ES-I3 (cell line): Measurements from ENCODE around the gene USP21.

Experiments used
- H3K36me3 ChIP-seq: 2 replicates; pipeline ENCODE4 v1.6.1; 2013; ENCODE audit warnings: mild to moderate bottlenecking, low read length, control low read depth, moderate library complexity; ENCODE audit not compliant: insufficient read depth
- H3K4me1 ChIP-seq: 2 replicates; pipeline ENCODE4 v1.6.1; 2013; ENCODE audit warnings: mild to moderate bottlenecking, control low read depth, low read length; ENCODE audit not compliant: insufficient read depth
- H3K9ac ChIP-seq: 2 replicates; pipeline ENCODE4 v1.6.1; 2013; ENCODE audit warnings: low read depth, mild to moderate bottlenecking, low read length, moderate library complexity
- H3K9me3 ChIP-seq: 2 replicates; pipeline ENCODE4 v1.6.1; 2013; ENCODE audit warnings: mild to moderate bottlenecking, low read length, moderate library complexity; ENCODE audit not compliant: control insufficient read depth, insufficient read depth

Gene USP21

DNA sequence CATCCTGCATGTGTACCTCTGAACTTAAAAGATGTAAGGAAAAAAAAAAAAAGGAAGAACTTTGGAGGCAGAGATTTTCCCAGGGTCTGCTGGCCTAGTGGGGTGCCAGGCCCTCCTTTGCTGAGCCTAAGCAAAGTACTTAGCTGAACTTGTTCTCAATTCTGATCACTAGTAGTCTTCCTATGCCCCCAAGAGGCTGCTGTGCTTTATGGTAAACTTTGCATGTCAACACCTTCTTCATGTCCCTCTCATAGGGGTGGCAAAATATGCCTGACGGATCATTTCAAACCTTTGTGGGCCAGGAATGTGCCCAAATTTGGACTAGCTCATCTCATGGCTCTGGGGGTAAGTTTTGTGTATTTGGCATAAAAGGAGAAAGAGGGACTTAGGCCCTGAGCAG lies 1.4 kb upstream of the USP21 start:
- Histone ChIP-seq H3K36me3 (no peaks in the 10 kb centered on the region), H3K4me1 (no peaks in the 10 kb centered on the region)

DNA sequence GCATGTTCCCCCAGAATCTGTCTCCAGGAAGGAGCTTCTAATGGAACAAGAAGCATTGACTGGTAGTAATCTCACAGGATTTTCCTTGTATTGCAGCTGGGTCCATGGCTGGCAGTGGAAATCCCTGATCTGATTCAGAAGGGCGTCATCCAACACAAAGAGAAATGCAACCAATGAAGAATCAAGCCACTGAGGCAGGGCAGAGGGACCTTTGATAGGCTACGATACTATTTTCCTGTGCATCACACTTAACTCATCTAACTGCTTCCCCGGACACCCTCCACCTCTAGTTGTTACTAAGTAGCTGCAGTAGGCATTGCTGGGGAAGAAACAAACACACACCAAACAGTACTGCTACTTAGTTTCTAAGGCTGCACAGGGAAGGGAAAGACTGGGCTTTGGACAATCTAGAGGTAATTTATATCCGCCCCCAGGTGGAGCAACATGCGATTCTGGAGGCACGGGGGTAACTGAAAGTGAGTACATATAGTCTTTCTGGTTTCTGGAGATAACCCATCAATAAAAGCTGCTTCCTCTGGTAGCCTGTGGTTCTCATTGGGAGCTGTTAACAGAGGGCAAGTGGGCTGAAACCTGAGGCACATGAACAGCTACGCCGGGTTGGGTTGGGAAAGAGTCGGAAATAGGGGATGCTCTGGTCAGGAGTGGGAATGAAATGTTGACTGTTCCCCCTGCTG lies 837 bp upstream of the USP21 start:
- Histone ChIP-seq H3K9me3 (no peaks in the 10 kb centered on the region), H3K4me1 (no peaks in the 10 kb centered on the region), H3K36me3 (no peaks in the 10 kb centered on the region), H3K9ac (peak overlapping the region; percentile 57; the same call in 1 of the 2 replicates)

More for the DNA sequence above, 1.4 kb upstream of the USP21 start:
- H3K9ac ChIP-seq, result no peak overlapping the region
- H3K9me3 ChIP-seq, result no peaks in the 10 kb centered on the region

DNA sequence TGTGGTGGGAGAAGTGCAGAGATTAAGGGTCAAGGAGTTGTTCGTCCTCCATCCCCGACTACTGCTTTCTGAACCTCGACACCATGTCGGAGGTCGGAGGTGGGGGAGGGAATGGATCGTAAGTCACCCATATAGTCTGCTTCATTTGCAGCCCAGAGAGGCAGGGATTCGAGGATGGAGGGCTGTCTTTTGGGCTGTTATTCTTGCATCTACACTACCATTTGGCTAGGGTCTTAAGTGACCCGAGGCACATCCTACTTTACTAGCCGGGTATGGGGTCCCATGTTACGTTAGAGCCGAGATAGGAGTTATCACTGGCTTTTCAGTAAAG lies 578 bp downstream of the USP21 start:
- H3K9me3 ChIP-seq, result no peaks in the 10 kb centered on the region
- no peaks in the 10 kb centered on the region for H3K36me3 ChIP-seq
- no peaks in the 10 kb centered on the region for H3K4me1 ChIP-seq

DNA sequence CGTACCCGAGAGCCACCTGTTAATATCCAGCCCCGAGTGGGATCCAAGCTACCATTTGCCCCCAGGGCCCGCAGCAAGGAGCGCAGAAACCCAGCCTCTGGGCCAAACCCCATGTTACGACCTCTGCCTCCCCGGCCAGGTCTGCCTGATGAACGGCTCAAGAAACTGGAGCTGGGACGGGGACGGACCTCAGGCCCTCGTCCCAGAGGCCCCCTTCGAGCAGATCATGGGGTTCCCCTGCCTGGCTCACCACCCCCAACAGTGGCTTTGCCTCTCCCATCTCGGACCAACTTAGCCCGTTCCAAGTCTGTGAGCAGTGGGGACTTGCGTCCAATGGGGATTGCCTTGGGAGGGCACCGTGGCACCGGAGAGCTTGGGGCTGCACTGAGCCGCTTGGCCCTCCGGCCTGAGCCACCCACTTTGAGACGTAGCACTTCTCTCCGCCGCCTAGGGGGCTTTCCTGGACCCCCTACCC lies 1.4 kb downstream of the USP21 start:
- Histone ChIP-seq H3K9me3 (no peaks in the 10 kb centered on the region), H3K9ac (no peak overlapping the region), H3K36me3 (no peaks in the 10 kb centered on the region), H3K4me1 (peaks cover 4% of the 10 kb centered on the region; the same call in 1 of the 2 replicates)

More for the DNA sequence above, 578 bp downstream of the USP21 start:
- peak overlapping the region; percentile 57 for H3K9ac ChIP-seq

DNA sequence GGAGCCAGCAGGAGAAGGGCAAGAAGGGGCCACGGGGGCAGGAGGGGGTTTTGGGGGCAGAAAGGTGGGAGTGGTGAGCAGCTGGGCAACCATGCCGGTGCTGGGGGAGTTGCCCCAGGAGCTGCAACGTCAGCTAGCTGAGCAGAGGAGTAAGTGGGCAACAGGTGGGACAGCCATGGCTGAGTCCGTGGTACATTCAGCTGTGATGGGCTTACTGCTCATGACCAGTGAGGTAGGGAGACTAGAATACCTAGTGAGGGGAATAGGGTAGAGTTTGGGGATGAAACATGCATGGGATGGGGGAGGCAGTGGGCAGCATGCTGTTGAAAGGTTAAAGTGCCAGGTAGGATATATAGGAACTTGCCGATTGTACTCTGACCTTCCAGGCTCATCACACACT lies 2.4 kb downstream of the USP21 start:
- Histone ChIP-seq H3K9me3 (no peaks in the 10 kb centered on the region), H3K9ac (no peak overlapping the region), H3K36me3 (no peaks in the 10 kb centered on the region), H3K4me1 (peaks cover 4% of the 10 kb centered on the region; the same call in 1 of the 2 replicates)

DNA sequence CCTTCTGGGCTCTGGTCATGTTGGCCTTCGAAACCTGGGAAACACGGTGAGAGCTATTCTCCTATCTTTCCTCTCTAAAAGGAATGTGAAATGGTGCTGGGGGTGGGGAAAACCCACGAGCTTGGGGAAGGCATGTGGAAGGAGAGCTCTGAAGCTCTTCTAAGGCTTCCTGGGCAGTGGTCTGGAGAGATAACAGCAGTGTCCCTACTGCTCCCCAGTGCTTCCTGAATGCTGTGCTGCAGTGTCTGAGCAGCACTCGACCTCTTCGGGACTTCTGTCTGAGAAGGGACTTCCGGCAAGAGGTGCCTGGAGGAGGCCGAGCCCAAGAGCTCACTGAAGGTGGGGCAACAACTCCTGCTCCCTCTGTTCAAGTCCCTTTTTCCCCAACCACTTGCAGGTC lies 2.8 kb downstream of the USP21 start:
- Histone ChIP-seq H3K36me3 (no peaks in the 10 kb centered on the region), H3K9ac (no peak overlapping the region), H3K4me1 (peaks cover 4% of the 10 kb centered on the region; the same call in 1 of the 2 replicates), H3K9me3 (no peaks in the 10 kb centered on the region)

DNA sequence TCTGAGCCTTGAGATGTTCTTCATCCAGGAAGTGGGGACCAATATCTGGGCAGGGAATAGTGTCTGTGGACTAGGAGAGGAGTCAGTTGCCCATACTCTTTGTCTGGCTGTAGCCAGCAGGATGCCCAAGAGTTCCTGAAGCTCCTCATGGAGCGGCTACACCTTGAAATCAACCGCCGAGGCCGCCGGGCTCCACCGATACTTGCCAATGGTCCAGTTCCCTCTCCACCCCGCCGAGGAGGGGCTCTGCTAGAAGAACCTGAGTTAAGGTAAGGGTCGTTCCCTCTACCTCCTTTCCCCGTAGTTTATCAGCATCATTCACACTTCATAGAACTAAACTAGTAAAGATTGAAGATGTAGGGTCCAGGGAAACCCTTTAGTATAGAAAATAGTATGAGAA lies 3.5 kb downstream of the USP21 start:
- Histone ChIP-seq H3K9ac (no peak overlapping the region), H3K36me3 (no peaks in the 10 kb centered on the region)

DNA sequence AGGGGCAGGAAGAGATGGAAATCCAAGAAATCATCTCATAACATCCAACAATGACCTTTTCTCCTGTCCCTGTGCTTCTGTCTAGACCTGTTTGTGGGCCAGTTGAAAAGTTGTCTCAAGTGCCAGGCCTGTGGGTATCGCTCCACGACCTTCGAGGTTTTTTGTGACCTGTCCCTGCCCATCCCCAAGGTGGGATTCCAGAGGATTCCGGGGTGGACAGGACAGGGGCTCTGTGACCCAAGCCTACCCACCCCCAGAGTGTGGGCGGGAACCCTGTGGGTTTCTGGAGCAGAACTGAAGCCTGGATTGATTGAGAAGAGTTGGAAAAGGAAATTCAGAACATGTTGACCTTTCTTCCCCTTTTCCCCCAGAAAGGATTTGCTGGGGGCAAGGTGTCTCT lies 4.5 kb downstream of the USP21 start:
- Histone ChIP-seq H3K4me1 (peaks cover 4% of the 10 kb centered on the region; the same call in 1 of the 2 replicates), H3K9ac (no peak overlapping the region), H3K36me3 (no peaks in the 10 kb centered on the region), H3K9me3 (no peaks in the 10 kb centered on the region)

More for the DNA sequence above, 3.5 kb downstream of the USP21 start:
- Histone ChIP-seq H3K9me3 (no peaks in the 10 kb centered on the region), H3K4me1 (peaks cover 4% of the 10 kb centered on the region; the same call in 1 of the 2 replicates)

DNA sequence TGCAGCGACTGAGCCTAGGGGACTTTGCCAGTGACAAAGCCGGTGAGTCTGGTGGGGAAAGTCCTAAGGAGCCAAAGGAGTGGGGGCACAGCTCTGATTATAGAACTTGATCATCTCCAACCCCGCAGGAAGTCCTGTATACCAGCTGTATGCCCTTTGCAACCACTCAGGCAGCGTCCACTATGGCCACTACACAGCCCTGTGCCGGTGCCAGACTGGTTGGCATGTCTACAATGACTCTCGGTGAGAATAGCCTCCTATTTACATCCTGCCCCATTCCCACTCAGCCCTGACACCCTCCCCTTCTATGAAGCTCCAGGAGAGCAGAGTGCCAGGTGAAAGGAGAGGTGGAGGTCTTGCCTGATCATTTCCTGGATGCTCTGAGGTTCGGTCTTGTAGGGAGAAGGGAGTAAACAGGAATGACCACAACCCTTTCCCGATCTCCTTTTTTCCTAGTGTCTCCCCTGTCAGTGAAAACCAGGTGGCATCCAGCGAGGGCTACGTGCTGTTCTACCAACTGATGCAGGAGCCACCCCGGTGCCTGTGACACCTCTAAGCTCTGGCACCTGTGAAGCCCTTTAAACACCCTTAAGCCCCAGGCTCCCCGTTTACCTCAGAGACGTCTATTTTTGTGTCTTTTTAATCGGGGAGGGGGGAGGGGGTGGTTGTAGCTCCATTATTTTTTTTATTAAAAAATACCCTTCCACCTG lies 5.8 kb downstream of the USP21 start:
- peaks cover 4% of the 10 kb centered on the region; the same call in 1 of the 2 replicates for H3K4me1 ChIP-seq
- H3K9ac ChIP-seq, result peak overlapping the region; percentile 74; the same call in 1 of the 2 replicates
- no peaks in the 10 kb centered on the region for H3K36me3 ChIP-seq
- no peaks in the 10 kb centered on the region for H3K9me3 ChIP-seq

DNA sequence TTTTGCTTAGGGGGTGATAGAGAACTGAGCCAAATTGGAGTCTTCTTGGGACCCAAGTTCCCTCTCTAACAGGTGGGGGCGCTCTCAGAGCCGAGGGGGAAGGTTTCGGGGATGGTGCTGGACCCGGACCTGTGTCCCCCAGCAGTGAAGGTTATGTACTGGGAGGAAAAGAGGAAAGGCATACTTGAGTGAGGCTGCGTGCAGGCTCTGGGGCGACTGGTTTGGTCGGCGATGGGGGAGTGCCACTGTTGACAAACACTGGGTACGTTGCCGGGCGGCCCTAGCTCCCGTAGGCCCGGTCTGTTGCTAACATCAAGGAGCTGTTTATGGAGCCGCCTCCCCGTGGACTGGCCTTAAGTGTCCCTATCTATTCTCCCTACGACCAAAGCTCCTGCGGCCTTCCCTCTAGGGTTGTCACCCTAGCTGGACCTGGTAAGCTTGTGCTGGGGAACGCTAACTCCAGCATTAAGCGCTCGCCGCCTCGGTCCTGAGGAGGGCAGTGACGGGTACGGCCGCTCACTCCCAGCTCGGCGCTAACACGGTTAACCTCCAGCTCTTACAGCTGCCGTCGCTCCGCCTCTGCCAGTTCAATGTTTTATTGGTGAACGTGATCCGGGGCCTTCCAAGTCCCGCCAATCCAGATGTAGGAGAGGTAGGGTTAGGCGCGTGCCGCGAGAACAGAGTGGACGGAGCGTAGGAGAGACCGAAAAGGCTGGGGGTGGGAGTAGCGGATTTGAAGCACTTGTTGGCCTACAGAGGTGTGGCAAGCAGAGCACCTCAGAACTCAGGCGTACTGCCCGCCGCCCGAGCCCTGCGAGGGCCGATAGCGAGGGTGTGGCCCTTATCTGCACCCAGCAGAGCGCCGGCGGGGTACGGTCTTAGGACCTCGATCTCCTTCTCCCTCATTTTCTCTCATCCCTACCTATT lies 6.7 kb downstream of the USP21 start, which contains the start of gene PPOX:
Gene PPOX, plus strand, starts transcription at position 685 of the 927 bp plus-strand sequence. CDS start 422 bp downstream, outside the sequence.
- Histone ChIP-seq H3K9me3 (no peaks in the 10 kb centered on the region), H3K9ac (peak within 1 kb of the TSS; percentile 74), H3K4me1 (peaks cover 4% of the 10 kb centered on the region; the same call in 1 of the 2 replicates), H3K36me3 (peaks cover 1% of the 10 kb centered on the region; the same call in 1 of the 2 replicates)

DNA sequence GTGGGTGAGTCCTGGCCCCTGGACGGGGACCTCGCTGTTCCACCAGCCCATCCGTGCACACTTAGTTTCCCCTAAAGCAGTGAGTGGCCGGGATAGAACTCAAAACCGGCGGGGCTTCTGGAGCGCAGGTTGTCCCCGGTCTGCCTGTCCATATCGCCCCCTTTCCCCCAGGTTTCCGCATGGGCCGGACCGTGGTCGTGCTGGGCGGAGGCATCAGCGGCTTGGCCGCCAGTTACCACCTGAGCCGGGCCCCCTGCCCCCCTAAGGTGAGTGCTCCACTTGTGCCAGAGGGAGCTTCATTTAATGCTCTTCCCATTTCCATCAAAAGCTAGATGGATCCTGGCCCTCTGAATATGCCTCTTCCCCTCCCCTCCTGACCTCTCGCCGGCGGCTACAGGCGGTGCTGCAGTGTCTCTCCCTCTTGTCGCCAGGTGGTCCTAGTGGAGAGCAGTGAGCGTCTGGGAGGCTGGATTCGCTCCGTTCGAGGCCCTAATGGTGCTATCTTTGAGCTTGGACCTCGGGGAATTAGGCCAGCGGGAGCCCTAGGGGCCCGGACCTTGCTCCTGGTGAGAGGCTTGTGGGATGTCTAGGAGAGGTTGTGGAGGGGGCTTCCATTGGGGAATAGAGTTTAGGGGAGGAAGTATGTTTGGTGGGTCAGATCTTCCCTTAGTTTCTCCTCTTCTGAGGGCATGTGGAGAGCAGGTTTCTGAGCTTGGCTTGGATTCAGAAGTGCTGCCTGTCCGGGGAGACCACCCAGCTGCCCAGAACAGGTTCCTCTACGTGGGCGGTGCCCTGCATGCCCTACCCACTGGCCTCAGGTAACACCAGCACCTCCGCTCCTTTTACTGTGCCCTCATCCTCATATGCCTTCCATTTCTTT lies 7.6 kb downstream of the USP21 start:
- Histone ChIP-seq H3K4me1 (peaks cover 4% of the 10 kb centered on the region; the same call in 1 of the 2 replicates), H3K9me3 (no peaks in the 10 kb centered on the region), H3K36me3 (peaks cover 6% of the 10 kb centered on the region; the same call in 1 of the 2 replicates), H3K9ac (peak overlapping the region; percentile 74)

DNA sequence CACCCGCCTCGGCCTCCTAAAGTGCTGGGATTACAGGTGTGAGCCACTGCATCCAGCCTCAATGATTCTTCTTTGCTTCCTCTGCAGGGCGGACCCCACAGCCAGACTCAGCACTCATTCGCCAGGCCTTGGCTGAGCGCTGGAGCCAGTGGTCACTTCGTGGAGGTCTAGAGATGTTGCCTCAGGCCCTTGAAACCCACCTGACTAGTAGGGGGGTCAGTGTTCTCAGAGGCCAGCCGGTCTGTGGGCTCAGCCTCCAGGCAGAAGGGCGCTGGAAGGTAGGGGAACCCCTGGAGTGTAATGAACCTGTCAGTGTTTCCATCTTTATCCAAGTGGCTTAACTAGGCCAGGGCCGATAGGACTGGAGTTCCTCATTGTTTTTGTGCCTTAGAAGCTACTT lies 9.6 kb downstream of the USP21 start:
- H3K36me3 ChIP-seq, result peaks cover 10% of the 10 kb centered on the region
- no peak overlapping the region for H3K9ac ChIP-seq

DNA sequence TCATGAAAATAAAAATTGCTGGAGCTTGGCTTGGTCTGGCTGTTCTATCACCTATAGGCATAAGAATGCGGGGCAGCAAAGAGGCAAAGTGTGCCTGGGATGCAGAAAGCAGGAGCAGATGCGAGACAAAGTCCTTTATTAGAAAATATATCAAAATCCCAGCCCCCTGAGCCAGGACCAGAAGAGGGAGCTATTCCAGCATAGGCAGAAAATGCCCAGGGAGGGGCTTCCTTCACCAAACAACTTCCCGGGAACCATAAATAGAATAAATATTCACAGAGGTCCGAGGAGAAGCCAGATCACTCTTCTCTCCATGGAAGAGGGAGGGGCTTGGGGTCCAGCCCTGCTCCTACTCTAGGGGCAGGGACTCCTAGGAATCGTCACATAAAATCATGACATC lies 11.9 kb downstream of the USP21 start:
- no peaks in the 10 kb centered on the region for H3K4me1 ChIP-seq
- no peaks in the 10 kb centered on the region for H3K9me3 ChIP-seq
- no peak overlapping the region for H3K9ac ChIP-seq
- peaks cover 10% of the 10 kb centered on the region for H3K36me3 ChIP-seq

More for the DNA sequence above, 9.6 kb downstream of the USP21 start:
- Histone ChIP-seq H3K9me3 (no peaks in the 10 kb centered on the region), H3K4me1 (peaks cover 4% of the 10 kb centered on the region; the same call in 1 of the 2 replicates)
